ENCODE results near the gene ITGA6.

GRCh38 chr2:172454404-172455120 is 27.2 kb downstream of the ITGA6 start:
- TF ChIP-seq TOX (CRISPR knock-in tag; IDR thresholded peaks at IDR 0.05; ENCODE audit: borderline replicate concordance) = no peak
- TF ChIP-seq PATZ1 (CRISPR knock-in tag; IDR thresholded peaks at IDR 0.05; ENCODE audit: borderline replicate concordance) = no peak
- no peak for TF ChIP-seq ZFP30 (CRISPR knock-in tag; IDR thresholded peaks at IDR 0.05)
- TF ChIP-seq TCF4 (CRISPR knock-in tag; IDR thresholded peaks at IDR 0.05; ENCODE audit: borderline replicate concordance) = no peak
- TF ChIP-seq CREB5 (CRISPR knock-in tag; IDR thresholded peaks at IDR 0.05; ENCODE audit: low read depth) = no peak
- TF ChIP-seq ZNF70 (CRISPR knock-in tag; IDR thresholded peaks at IDR 0.05) = no peak
- no peak for TF ChIP-seq PPARA (CRISPR knock-in tag; IDR thresholded peaks at IDR 0.05; ENCODE audit: borderline replicate concordance)
- no peak for TF ChIP-seq RARB (CRISPR knock-in tag; IDR thresholded peaks at IDR 0.05)
